K562 (cell line): Measurements from ENCODE around the gene ARHGAP15. TPM values are rescaled to one million over a fixed set of nuclear protein-coding genes. Genes with fewer than 3 reads are reported as not detected.

Source experiments
- ATAC-seq: fragments of 200-7000 bp; cut with Tn5 transposase; 3 replicates; pipeline ENCODE4 v1.9.1; 2020; ENCODE audit warnings: moderate library complexity
- BruUV-seq: library from RNA; stranded (reverse); fragments of 400-500 nt; replicated peaks from 2 replicates; lab custom pipeline; 2021; lab: Mats Ljungman, UMichigan
- CTCF ChIA-PET: fragments of 300-600 bp; formaldehyde crosslinking; extraction: SDS; loops from one replicate; lab custom pipeline; 2021; ENCODE audit warnings: low intra/inter-chr PET ratio; lab: Yijun Ruan, JAX
- POLR2A ChIA-PET: fragments of 300-600, 350-650 bp; sonication (Branson Sonifier 250); formaldehyde crosslinking; extraction: SDS; loops from one replicate; lab custom pipeline; 2021; ENCODE audit warnings: antibody characterized with exemption, inconsistent platforms; lab: Yijun Ruan, JAX
- DNase-seq, 4 experiments: peaks; one replicate each; pipeline versions ENCODE4 v3.0.0 to v3.0.0-alpha.2; 2011 to 2018; ENCODE audit warnings: low spot score in 3 of 4, mixed read lengths in 3 of 4; ENCODE audit errors: extremely low read depth in 1 of 4
- FAIRE-seq: peaks from 2 replicates; lab custom pipeline; 2011; peaks lifted over from hg19 to GRCh38; lab: Jason Lieb, UNC
- H2AFZ ChIP-seq: 2 replicates; pipeline ENCODE4 v1.6.0; 2011; ENCODE audit warnings: low read depth, low read length, control low read depth, inconsistent platforms
- H3K27ac ChIP-seq: fragments of 200-600 bp; 3 replicates; pipeline ENCODE4 v1.8.0; 2011; ENCODE audit warnings: low read depth, mild to moderate bottlenecking, control low read depth, inconsistent platforms, low read length, moderate library complexity, mixed read lengths; ENCODE audit errors: extremely low read depth
- H3K27me3 ChIP-seq, 2 experiments: fragments of 300-600 bp in 1 of 2; 2 replicates in 1 of 2; 3 replicates in 1 of 2; pipeline versions ENCODE4 v1.6.0 to v1.8.0; 2011; ENCODE audit warnings: inconsistent platforms in 2 of 2, low read length in 2 of 2, mild to moderate bottlenecking in 1 of 2, mixed read lengths in 1 of 2, moderate library complexity in 1 of 2; ENCODE audit not compliant: control insufficient read depth in 2 of 2, insufficient read depth in 2 of 2
- H3K36me3 ChIP-seq: fragments of 300-600 bp; 3 replicates; pipeline ENCODE4 v1.8.0; 2011; ENCODE audit warnings: mild to moderate bottlenecking, low read length, inconsistent platforms; ENCODE audit not compliant: control insufficient read depth, insufficient read depth
- H3K4me1 ChIP-seq, 2 experiments: fragments of 200-600 bp in 1 of 2; replicated peaks in 1 of 2; 2 replicates in 1 of 2; 3 replicates in 1 of 2; pipeline versions ENCODE4 v1.5.1 to v1.8.0; 2011; ENCODE audit warnings: inconsistent platforms in 2 of 2, low read length in 2 of 2, mild to moderate bottlenecking in 1 of 2, mixed read lengths in 1 of 2, moderate library complexity in 1 of 2; ENCODE audit not compliant: control insufficient read depth in 2 of 2, insufficient read depth in 2 of 2
- H3K4me2 ChIP-seq: 2 replicates; pipeline ENCODE4 v1.6.1; 2011; ENCODE audit warnings: low read length, control low read depth, inconsistent platforms, mixed read lengths; ENCODE audit not compliant: insufficient read depth
- H3K4me3 ChIP-seq: fragments of 200-600 bp; sonication (generic), shearing (Covaris generic); 2 replicates; pipeline ENCODE4 v1.5.1; 2016; ENCODE audit warnings: control low read depth, inconsistent platforms
- H3K79me2 ChIP-seq: fragments of 200-600 bp; 3 replicates; pipeline ENCODE4 v1.8.0; 2011; ENCODE audit warnings: low read length, inconsistent platforms; ENCODE audit not compliant: control insufficient read depth, insufficient read depth
- H3K9ac ChIP-seq, 2 experiments: 2 replicates each; pipeline versions ENCODE4 v1.6.0 to v1.6.1; 2011; ENCODE audit warnings: low read depth in 2 of 2, low read length in 2 of 2, control low read depth in 1 of 2, inconsistent platforms in 1 of 2, mild to moderate bottlenecking in 1 of 2, mixed read lengths in 1 of 2; ENCODE audit not compliant: insufficient read depth in 1 of 2
- H3K9me1 ChIP-seq: one replicate; pipeline ENCODE4 v1.6.0; 2011; ENCODE audit warnings: inconsistent platforms, mild to moderate bottlenecking, low read length, moderate library complexity; ENCODE audit not compliant: control insufficient read depth, insufficient read depth
- H3K9me3 ChIP-seq: replicated peaks from 2 replicates; pipeline ENCODE4 v1.5.1; 2011; ENCODE audit warnings: low read depth, low read length, inconsistent platforms; ENCODE audit not compliant: control insufficient read depth, insufficient read depth
- H4K20me1 ChIP-seq: replicated peaks from 2 replicates; pipeline ENCODE4 v1.6.1; 2011; ENCODE audit warnings: low read length, inconsistent platforms, mixed read lengths; ENCODE audit not compliant: control insufficient read depth, insufficient read depth
- ZNF586 ChIP-seq: fragments of 450-650 bp; formaldehyde crosslinking; conservative IDR thresholded peaks from 2 replicates; pipeline ENCODE4 v1.4.0; 2020; ENCODE audit warnings: mild to moderate bottlenecking, moderate library complexity
- ZNF77 ChIP-seq: fragments of 250-450 bp; sonication (Bioruptor Pico); IDR thresholded peaks from 2 replicates; pipeline ENCODE4 v1.5.0; 2020
- WGBS: fragments of 100-300 bp; shearing (Covaris generic); methylation state at CpG from one replicate; pipeline ENCODE4 v1.1.6; 2016; ENCODE audit warnings: low coverage, mixed read lengths; ENCODE audit not compliant: insufficient coverage; ENCODE audit errors: missing lambda C conversion rate; 5-methylcytosine and 5-hydroxymethylcytosine counted together
- in situ Hi-C: fragments of 300-500 bp; cut with MboI; formaldehyde crosslinking; loops from 4 replicates; pipeline ENCODE4 v1.15.0; 2018; ENCODE audit warnings: inconsistent platforms, mixed read lengths
- intact Hi-C: fragments of 100-400 bp; cut with micrococcal nuclease; formaldehyde crosslinking; loops from 2 replicates; pipeline ENCODE4 v1.14.2; 2022
- polyA plus RNA-seq, 8 experiments: library from polyadenylated mRNA; depleted of rRNA in 4 of 8; stranded (reverse) in 5 of 8; unstranded in 3 of 8; fragments of >200 nt; fragmentation: Nextera tagmentation in 2 of 8; fragmentation: Illumina TruSeq in 1 of 8; extraction: Ambion mirVana in 2 of 8; extraction: Trizol in 1 of 8; gene quantifications; 2 replicates each; pipeline versions ENCODE4 v1.2.1 to v1.2.3, GENCODE V29; 2011 to 2014; ENCODE audit warnings: inconsistent platforms in 1 of 8, missing spikeins in 1 of 8
- total RNA-seq, 7 experiments: library from RNA; depleted of rRNA in 6 of 7; stranded (reverse); fragments of >200 nt in 6 of 7; fragmentation: Illumina TruSeq in 2 of 7; extraction: Trizol in 2 of 7; gene quantifications; 2 replicates each; pipeline versions ENCODE4 v1.2.1 to v1.2.3, GENCODE V29; 2011 to 2021; ENCODE audit warnings: low replicate concordance in 1 of 7
- TF ChIP-seq, protein P1 (sequence below): sonication (generic); formaldehyde crosslinking; IDR thresholded peaks from 2 replicates; pipeline ENCODE4 v1.8.0; 2022; ENCODE audit warnings: mild to moderate bottlenecking, missing genetic modification reagents
- TF ChIP-seq, protein P2 (sequence below): fragments of 200-800 bp; sonication (Bioruptor generic); IDR thresholded peaks from 2 replicates; pipeline ENCODE4 v1.6.1; 2016; ENCODE audit warnings: missing genetic modification characterization, missing compliant biosample characterization
- TF ChIP-seq, protein P3 (sequence below), 2 experiments: fragments of 450-650 bp in 1 of 2; IDR thresholded peaks; 2 replicates each; pipeline ENCODE4 v1.6.1; 2011 to 2017; ENCODE audit warnings: low read depth in 2 of 2, antibody characterized with exemption in 1 of 2, borderline replicate concordance in 1 of 2, low read length in 1 of 2, mild to moderate bottlenecking in 1 of 2, mixed read lengths in 1 of 2; ENCODE audit not compliant: control insufficient read depth in 1 of 2

Gene ARHGAP15
- total and polyA plus RNA-seq, 9 of the 15 experiments (the other 6 are each of a cell fraction or from before 2014, with no cell fraction given) = 1.5 to 17.9 (median 7.9) TPM

DNA sequence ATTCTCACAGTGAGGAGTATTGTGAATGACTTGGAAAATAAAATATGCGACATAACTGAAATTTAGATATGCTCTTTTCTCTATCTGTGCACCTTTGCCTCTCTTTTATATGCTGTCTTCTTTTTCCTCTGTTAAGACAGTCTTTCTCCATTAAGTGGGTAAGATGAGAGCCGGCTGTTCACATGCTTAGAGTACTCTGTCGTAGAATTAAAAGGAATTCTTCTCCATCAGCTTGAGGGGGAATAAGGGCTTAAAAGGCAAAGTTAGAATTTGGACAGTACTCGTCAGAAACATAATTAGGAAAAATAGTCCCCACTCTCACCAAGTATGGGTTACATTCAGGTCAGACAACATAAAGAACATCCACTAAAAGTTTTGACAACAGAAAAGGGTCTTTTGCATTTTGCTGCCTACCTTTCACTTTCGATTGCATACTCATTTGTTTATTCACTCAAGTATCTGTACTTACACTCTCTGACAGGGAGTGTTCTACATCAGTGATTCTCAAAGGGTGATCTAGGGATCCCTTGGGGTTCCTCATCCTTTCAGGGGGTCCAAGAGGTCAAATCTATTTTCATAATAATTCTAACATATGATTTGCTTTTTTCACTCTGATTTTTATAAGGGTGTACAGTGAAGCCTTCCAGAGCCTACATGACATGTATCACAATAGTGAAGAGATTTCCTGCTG, 48.0 kb downstream of the ARHGAP15 start:
- BruUV-seq = no TSS peak
- Histone ChIP-seq H4K20me1 (no peaks in the 10 kb centered on the region), H3K36me3 (no peaks in the 10 kb centered on the region), H3K4me2 (no peak overlapping the region), H3K27me3 (no peaks in the 10 kb centered on the region), H3K27ac (no peak overlapping the region), H3K4me1 (no peaks in the 10 kb centered on the region), H3K9me1 (no peaks in the 10 kb centered on the region), H3K9ac (no peak overlapping the region), H2AFZ (no peak overlapping the region), H3K4me3 (no peak overlapping the region), H3K79me2 (no peaks in the 10 kb centered on the region), H3K9me3 (no peaks in the 10 kb centered on the region)
- 4% methylated on average over 5 of the region's 5 CpGs for WGBS
- TF ChIP-seq, protein P1, sequence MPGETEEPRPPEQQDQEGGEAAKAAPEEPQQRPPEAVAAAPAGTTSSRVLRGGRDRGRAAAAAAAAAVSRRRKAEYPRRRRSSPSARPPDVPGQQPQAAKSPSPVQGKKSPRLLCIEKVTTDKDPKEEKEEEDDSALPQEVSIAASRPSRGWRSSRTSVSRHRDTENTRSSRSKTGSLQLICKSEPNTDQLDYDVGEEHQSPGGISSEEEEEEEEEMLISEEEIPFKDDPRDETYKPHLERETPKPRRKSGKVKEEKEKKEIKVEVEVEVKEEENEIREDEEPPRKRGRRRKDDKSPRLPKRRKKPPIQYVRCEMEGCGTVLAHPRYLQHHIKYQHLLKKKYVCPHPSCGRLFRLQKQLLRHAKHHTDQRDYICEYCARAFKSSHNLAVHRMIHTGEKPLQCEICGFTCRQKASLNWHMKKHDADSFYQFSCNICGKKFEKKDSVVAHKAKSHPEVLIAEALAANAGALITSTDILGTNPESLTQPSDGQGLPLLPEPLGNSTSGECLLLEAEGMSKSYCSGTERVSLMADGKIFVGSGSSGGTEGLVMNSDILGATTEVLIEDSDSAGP (CRISPR knock-in tag) = no peak
- TF ChIP-seq, protein P2, sequence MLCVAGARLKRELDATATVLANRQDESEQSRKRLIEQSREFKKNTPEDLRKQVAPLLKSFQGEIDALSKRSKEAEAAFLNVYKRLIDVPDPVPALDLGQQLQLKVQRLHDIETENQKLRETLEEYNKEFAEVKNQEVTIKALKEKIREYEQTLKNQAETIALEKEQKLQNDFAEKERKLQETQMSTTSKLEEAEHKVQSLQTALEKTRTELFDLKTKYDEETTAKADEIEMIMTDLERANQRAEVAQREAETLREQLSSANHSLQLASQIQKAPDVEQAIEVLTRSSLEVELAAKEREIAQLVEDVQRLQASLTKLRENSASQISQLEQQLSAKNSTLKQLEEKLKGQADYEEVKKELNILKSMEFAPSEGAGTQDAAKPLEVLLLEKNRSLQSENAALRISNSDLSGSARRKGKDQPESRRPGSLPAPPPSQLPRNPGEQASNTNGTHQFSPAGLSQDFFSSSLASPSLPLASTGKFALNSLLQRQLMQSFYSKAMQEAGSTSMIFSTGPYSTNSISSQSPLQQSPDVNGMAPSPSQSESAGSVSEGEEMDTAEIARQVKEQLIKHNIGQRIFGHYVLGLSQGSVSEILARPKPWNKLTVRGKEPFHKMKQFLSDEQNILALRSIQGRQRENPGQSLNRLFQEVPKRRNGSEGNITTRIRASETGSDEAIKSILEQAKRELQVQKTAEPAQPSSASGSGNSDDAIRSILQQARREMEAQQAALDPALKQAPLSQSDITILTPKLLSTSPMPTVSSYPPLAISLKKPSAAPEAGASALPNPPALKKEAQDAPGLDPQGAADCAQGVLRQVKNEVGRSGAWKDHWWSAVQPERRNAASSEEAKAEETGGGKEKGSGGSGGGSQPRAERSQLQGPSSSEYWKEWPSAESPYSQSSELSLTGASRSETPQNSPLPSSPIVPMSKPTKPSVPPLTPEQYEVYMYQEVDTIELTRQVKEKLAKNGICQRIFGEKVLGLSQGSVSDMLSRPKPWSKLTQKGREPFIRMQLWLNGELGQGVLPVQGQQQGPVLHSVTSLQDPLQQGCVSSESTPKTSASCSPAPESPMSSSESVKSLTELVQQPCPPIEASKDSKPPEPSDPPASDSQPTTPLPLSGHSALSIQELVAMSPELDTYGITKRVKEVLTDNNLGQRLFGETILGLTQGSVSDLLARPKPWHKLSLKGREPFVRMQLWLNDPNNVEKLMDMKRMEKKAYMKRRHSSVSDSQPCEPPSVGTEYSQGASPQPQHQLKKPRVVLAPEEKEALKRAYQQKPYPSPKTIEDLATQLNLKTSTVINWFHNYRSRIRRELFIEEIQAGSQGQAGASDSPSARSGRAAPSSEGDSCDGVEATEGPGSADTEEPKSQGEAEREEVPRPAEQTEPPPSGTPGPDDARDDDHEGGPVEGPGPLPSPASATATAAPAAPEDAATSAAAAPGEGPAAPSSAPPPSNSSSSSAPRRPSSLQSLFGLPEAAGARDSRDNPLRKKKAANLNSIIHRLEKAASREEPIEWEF (CRISPR knock-in tag) = no peak
- TF ChIP-seq, protein P3, sequence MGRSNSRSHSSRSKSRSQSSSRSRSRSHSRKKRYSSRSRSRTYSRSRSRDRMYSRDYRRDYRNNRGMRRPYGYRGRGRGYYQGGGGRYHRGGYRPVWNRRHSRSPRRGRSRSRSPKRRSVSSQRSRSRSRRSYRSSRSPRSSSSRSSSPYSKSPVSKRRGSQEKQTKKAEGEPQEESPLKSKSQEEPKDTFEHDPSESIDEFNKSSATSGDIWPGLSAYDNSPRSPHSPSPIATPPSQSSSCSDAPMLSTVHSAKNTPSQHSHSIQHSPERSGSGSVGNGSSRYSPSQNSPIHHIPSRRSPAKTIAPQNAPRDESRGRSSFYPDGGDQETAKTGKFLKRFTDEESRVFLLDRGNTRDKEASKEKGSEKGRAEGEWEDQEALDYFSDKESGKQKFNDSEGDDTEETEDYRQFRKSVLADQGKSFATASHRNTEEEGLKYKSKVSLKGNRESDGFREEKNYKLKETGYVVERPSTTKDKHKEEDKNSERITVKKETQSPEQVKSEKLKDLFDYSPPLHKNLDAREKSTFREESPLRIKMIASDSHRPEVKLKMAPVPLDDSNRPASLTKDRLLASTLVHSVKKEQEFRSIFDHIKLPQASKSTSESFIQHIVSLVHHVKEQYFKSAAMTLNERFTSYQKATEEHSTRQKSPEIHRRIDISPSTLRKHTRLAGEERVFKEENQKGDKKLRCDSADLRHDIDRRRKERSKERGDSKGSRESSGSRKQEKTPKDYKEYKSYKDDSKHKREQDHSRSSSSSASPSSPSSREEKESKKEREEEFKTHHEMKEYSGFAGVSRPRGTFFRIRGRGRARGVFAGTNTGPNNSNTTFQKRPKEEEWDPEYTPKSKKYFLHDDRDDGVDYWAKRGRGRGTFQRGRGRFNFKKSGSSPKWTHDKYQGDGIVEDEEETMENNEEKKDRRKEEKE (IDR thresholded peaks at IDR 0.05; ENCODE audit: borderline replicate concordance in 1 of 2, control insufficient read depth in 1 of 2, low read depth in 2 of 2, low read length in 1 of 2) = no peak
- TF ChIP-seq ZNF77 (no peak), ZNF586 (no peak)
- intact Hi-C loops = no loop called here
- in situ Hi-C loops = no loop called here
- ATAC-seq (no peak), DNase-seq (no peak), FAIRE-seq (no peak)
- POLR2A ChIA-PET = no interaction called here
- CTCF ChIA-PET = no interaction called here
